NCI-H460 (cell line): ENCODE measurements around the gene APEX1. TPM values are rescaled to one million over a fixed set of nuclear protein-coding genes. Genes with fewer than 3 reads are reported as not detected.
"Not testable (repeated sequence)": the region's sequence is repeated elsewhere in the genome, so short reads cannot be mapped to it uniquely, and the experiment has no call there.

Experiments
- DNase-seq: peaks from one replicate; pipeline ENCODE4 v3.0.0-alpha.2; 2016; ENCODE audit warnings: low read depth; ENCODE audit errors: extremely low read depth
- total RNA-seq: library from RNA; depleted of rRNA; stranded (reverse); fragments of >200 nt; shearing (Covaris generic); gene quantifications from 2 replicates; pipeline ENCODE4 v1.2.3, GENCODE V29; 2014

The APEX1 gene
- total RNA-seq, 1 experiment from 2014 or later = 151 TPM

GRCh38 chr14:20472536-20473169, 17.6 kb downstream of the APEX1 start:
- DNase-seq = no peak

DNA sequence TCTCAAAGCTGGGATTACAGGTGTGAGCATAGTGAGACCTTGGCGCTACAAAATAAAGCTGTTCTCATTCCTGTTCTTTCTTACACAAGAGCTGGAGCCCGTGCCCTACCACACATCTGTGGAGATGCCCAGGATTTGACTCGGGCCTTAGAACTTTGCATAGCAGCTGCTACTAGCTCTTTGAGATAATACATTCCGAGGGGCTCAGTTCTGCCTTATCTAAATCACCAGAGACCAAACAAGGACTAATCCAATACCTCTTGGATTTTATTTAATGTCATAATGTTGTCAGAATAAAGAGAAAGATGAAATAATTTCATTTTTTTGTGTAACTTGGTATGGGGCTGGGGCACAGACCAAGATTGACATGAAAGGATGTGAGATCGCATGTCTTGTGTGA, 21.8 kb downstream of the APEX1 start:
- no peak for DNase-seq

DNA sequence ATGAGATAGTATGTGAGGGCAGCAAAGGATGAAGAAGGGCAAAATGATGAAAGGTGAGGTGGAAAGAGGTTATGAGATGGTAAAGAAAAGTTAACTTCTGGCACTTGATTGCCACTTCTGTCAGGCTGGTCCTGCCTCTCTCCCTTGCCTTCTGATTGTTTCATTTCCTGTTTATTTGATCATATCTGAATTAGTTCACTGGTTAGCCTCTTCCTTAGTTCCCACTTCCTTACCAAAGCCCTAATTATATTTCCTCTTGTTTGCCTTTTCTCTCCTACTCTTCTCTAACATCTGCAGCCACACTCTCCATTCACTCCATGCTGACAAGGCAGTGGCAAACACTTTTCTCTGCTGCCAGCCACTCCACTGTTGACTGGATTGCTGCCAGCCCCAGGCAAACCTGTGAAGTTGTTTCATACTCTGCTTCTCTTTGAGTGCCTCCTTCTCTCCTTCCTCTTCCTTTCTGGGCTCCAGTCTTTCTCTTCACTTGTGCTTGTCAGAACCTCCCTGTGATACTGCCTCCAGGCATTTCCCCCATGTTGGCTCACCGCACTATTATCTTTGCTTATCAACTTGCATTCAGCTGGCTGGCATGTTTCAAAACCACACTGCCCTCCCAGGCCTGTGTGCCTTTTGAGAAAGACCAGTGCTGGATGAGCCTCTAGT, 22.3 kb downstream of the APEX1 start:
- no peak for DNase-seq

DNA sequence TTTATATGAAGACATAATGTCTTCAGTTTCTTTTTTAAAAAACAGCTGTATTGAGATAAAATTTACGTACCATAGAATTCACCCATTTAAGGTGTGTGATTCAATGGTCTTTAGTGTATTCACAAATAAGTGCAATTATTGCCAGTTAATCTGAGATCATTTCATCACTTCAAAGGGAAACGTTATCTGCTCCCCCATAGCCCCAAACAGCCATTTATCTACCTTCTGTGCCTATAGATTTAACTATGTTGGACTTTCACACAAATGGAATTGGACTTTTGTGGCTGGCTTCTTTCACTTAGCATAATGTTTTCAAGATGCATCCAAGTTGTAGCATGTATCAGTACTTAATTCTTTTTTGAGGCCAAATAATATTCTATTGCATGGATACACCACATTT, 23.9 kb downstream of the APEX1 start:
- no peak for DNase-seq

GRCh38 chr14:20482382-20482781, 27.4 kb downstream of the APEX1 start:
- DNase-seq = no peak

- DNase-seq = no peak
Observed at GRCh38 chr14:20485900-20486299, 30.9 kb downstream of the APEX1 start.

DNA sequence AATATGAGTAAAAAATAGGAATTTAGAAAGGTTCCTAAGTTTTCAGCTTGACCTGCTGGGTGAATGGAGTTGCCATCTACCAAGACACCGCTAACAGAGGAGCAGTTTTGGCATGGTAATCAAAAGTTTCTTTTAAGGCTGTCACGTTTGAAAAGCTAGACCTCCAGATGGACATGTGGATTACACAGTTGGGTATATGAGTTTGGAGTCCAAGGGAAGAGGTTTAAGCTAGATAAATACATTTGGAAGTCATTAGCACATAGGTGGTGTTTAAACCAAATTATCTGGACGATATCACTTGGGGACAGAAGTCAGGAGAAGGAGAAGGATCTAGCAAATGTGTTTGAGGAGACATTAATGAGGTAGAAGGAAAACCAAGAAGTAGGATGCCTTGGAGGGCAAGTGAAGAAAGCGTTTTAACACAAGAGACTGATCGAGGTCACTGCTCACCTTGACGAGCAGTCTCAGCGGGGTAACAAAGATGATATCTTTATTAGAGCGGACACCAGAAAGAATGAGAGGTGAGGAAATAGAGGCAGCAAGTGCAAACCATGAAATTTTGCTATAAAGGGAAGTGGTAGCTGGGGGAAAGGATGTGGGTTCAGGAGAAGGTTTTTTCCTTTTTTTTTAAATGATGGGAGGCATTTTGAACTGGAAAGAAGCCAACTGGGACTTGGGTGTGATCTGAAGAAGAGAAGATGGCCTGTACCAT, 31.8 kb downstream of the APEX1 start:
- DNase-seq = no peak

- no peak for DNase-seq
Observed at GRCh38 chr14:20487396-20487725, 32.3 kb downstream of the APEX1 start.

GRCh38 chr14:20489093-20489994, 34.3 kb downstream of the APEX1 start:
- DNase-seq = no peak

- DNase-seq = no peak
Observed at GRCh38 chr14:20490563-20490962, 35.5 kb downstream of the APEX1 start.

GRCh38 chr14:20492486-20492885, 37.5 kb downstream of the APEX1 start:
- DNase-seq = no peak

- DNase-seq = no peak
Observed at GRCh38 chr14:20493634-20494033, 38.6 kb downstream of the APEX1 start.

GRCh38 chr14:20494935-20495766, 40.1 kb downstream of the APEX1 start:
- no peak for DNase-seq

- DNase-seq = no peak
Observed at GRCh38 chr14:20498622-20499021, 43.6 kb downstream of the APEX1 start.

DNA sequence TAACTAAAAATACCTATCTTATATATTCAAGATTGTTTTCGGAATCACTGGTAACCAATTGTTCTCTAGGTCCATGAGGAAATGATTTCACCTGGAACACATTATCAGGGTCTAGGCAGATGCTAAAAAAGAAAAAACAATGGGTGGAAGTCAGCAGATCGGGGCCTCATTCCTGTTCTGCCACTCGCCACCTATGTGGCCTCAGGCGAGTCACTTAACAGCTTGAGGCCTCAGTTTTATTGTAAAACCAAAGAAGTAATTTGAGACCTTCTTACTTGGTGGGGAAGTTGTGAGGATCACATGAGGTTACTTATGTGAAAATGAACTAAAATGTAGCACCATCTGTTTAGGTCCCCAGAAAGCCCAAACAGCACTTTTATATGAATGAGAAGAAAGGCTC, 44.1 kb downstream of the APEX1 start:
- no peak for DNase-seq

DNA sequence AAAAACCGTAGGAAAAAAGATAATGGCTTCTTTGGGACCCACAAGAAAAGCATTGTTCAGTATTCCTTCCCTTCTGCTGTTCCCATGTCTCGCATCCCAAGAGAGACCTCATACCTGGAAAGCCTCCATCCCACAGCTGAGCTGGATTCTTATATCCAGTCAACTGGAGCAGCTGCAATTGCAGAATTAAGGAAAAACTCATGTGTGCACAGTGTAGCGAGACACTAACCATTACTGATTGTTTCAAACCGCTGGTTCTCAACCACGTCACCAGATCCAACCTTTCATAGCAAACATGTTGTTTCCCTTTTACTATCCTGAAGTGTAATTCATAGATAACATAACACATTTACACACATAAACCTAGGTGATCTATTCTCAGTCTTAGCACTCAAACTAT, 44.9 kb downstream of the APEX1 start:
- DNase-seq = no peak

- peak; percentile 15 for DNase-seq
Observed at GRCh38 chr14:20501346-20501745, 46.3 kb downstream of the APEX1 start.

- no peak for DNase-seq
Observed at GRCh38 chr14:20503898-20504297, 48.9 kb downstream of the APEX1 start.

GRCh38 chr14:20506276-20506675, 51.2 kb downstream of the APEX1 start:
- not testable (repeated sequence) for DNase-seq

DNA sequence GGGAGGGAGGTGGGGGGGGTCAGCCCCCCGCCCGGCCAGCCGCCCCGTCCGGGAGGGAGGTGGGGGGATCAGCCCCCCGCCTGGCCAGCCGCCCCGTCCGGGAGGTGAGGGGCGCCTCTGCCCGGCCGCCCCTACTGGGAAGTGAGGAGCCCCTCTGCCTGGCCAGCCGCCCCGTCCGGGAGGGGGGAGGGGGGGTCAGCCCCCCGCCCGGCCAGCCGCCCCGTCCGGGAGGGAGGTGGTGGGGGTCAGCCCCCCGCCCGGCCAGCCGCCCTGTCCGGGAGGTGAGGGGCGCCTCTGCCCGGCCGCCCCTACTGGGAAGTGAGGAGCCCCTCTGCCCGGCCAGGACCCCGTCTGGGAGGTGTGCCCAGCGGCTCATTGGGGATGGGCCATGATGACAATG, 51.7 kb downstream of the APEX1 start:
- DNase-seq = not testable (repeated sequence)
